ENCODE results near the gene UTP4.

DNA sequence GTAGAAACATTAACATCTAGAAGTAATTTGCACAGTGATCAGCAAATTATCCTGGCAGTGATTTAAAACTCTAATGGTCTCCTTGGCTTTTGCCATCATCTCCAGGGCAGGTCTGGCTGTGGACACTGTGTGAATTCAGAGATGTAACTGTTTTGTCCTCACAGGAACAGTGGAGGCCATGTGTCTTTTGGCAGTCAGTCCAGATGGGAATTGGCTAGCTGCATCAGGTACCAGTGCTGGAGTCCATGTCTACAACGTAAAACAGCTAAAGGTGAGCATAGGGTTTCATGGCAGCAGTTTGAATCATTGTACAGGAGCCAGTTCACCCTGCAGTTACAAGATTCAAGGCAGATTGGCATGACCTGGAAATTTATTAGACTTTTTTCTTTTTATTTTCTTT, 27.7 kb downstream of the UTP4 start:
- TF ChIP-seq CTCF (IDR thresholded peaks at IDR 0.05): no peak
- no peak for TF ChIP-seq POLR2A (IDR thresholded peaks at IDR 0.05)
- TF ChIP-seq POLR2AphosphoS5 (IDR thresholded peaks at IDR 0.05): no peak

All from breast epithelium (tissue), 3 donors.